IPS DF 4.7 (cell line): Measurements from ENCODE around the gene HABP4.
"Not testable (repeated sequence)": the region's sequence is repeated elsewhere in the genome, so short reads cannot be mapped to it uniquely, and the experiment has no call there.

Source experiments
- DNase-seq: peaks from one replicate; pipeline ENCODE4 v3.0.0-alpha.2; 2013; ENCODE audit warnings: low spot score; ENCODE audit errors: extremely low read depth

HABP4 gene

GRCh38 chr9:96497117-96497399 lies 47.1 kb downstream of the HABP4 start:
- no peak for DNase-seq

GRCh38 chr9:96498796-96499195 lies 48.8 kb downstream of the HABP4 start:
- DNase-seq: no peak

DNA sequence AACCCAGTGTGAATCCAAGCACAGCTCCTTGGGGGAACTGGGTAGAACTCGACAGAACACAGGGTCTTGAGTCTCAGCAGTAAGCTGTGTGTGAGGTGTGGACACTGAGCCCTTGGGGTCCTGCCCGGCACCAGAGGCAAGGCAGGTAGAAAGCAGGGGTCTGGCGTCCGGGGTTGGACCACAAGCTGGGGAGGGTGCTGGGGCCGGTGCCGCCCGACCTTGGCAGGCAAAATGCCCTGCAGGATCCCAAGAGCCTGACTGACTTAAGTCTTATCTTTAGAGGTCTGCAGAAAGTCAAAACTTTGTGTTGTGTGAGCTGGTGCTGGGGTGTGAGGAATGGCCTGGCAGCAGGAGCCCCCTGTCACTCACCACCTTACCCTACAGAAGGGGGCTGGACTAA lies 49.3 kb downstream of the HABP4 start:
- no peak for DNase-seq

DNA sequence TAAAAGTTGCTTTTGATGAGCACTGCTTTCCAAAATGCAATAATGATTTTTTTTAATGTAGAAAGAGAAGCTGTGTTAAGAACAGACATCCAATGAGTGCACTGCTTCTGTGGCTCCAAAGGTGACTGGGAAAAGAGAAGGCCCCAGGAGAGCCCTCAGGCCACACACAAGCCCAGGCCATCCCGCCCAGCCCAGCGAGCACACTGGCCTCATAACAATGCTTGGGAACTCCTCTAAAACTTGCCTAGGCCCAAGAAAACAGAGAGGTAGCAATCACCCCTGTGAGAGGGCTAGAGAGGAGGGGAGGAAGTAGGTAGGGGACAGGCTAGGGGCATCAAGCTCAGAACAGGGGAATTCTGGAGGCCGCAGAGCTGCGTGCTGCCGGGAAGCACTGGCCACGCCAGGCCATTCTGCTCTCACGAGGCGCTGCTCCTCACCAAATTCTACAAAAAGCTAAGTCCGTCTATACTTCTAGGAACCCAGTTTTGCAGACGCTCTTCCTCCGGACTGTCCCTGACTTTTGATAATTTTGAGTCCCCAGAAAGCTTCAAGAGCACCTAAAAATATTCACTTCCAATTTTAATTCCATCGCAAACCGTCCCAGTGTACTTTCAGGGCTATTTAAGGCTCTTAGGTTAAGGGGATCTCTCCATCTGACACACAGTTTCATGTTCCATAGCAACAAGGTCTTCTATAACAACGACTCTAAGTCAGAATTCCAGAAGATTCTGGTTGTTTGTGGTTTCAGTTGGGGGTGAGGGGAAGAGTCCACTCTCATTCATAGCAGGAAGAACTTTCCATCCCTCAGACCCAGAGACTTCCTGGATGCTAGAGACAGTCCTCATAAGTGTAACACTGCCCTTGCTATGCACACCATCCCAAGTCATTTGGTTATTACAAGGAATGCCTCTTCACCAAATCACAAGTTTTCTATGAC lies 51.0 kb downstream of the HABP4 start:
- no peak for DNase-seq

- DNase-seq: no peak
These were observed 51.9 kb downstream of the HABP4 start for GRCh38 chr9:96501633-96502538.

DNA sequence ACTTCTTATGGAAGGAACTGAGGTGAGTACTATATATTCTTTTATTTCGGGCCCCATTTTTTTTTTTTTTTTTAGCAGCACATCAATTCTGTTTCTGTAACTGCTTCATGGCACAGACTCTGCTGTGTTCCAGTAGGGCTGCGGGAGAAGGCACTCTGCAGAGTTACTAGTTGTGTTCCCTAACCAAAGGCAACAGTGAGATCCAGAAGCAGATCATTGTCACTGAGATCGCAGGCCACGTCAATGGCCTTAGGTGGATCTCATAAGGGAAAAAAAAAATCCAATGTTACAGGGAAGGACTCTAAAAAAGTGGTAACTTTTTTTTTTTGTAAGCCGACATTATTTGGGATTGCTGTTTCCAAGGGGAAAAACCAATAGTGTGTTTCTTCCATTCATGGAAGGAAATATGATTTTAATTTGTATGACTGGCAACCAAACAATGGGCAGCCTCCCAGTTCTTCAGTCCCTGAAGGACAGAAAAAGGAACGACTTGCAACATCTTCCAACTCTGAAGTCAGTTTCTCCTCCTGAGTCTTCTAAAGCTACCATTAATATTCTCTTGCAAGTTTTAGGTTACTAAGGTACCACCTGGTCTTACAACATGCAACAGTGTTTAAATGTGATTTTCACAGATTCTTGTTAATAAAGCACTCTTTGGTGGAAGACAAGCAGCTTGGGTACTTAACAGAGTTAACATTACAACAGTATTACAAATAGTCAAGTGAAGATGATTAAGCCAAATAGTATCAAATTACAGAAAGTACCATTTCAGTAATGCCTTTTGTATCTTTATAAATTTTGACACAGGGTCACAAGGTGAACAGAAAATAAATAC lies 52.8 kb downstream of the HABP4 start:
- no peak for DNase-seq

GRCh38 chr9:96503374-96503748 lies 53.4 kb downstream of the HABP4 start:
- DNase-seq: not testable (repeated sequence)

DNA sequence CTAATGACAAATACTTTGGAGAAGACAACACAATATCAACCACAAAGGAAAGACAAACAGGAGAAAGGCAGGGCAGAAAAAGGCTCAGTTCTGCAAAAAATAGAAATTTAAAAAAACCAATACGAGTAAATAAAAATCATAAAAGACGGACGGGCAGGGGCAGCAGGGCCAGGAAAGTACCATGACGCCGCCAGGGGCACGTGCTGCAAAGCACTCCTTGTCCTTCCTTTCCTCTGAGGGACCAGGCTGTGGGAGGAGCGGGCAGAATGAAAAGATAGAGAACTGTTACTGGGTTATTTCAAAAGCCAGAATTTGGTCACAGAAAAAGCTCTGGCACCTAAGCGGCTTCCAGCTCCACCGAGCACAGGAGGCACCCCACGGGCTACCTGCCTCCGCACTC lies 53.9 kb downstream of the HABP4 start:
- no peak for DNase-seq

GRCh38 chr9:96505316-96505991 lies 55.5 kb downstream of the HABP4 start:
- no peak for DNase-seq

GRCh38 chr9:96508227-96508940 lies 58.4 kb downstream of the HABP4 start:
- DNase-seq: no peak

GRCh38 chr9:96509026-96509425 lies 59.1 kb downstream of the HABP4 start:
- no peak for DNase-seq

DNA sequence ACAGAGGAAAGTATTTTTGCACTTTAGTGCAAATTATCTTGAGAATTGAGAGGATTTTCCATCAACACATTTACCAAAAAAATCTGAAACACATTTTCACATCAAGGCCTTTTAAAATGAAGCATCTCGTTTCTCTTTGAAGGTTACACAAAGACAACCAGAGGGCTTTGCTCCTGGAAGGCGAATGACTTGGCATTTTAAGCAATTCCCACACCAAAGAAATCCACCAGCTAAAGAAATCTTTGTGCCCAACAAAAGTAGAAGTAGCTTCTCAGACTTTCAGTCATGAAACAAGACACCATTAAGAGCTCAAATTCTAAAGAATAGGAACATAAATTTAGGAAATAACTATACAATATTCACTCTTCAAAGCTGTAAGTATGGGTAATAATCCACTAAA lies 59.9 kb downstream of the HABP4 start:
- DNase-seq: no peak

DNA sequence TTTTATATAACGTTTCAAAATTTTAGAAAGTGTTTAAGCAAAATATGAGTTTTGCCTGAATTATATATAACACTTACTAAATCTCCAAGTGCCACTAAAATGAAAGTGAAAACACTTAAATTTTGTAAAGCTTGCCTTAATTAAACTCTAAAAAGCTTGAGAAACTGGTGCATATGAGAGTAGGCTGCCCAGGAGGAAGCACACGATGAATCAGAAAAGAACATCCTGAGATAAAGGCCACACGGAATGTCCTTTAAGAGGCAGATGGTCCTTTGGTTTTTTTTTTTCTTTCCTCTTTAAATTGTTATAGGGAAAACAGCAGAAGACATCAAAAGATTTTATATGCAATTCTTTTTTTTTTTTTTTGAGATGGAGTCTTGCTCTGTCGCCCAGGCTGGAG lies 60.3 kb downstream of the HABP4 start:
- no peak for DNase-seq

GRCh38 chr9:96512240-96512639 lies 62.3 kb downstream of the HABP4 start:
- no peak for DNase-seq

- no peak for DNase-seq
These were observed 63.7 kb downstream of the HABP4 start for GRCh38 chr9:96513622-96514021.

- no peak for DNase-seq
These were observed 64.3 kb downstream of the HABP4 start for GRCh38 chr9:96514108-96514799.

GRCh38 chr9:96514800-96515158 lies 64.8 kb downstream of the HABP4 start:
- DNase-seq: no peak

DNA sequence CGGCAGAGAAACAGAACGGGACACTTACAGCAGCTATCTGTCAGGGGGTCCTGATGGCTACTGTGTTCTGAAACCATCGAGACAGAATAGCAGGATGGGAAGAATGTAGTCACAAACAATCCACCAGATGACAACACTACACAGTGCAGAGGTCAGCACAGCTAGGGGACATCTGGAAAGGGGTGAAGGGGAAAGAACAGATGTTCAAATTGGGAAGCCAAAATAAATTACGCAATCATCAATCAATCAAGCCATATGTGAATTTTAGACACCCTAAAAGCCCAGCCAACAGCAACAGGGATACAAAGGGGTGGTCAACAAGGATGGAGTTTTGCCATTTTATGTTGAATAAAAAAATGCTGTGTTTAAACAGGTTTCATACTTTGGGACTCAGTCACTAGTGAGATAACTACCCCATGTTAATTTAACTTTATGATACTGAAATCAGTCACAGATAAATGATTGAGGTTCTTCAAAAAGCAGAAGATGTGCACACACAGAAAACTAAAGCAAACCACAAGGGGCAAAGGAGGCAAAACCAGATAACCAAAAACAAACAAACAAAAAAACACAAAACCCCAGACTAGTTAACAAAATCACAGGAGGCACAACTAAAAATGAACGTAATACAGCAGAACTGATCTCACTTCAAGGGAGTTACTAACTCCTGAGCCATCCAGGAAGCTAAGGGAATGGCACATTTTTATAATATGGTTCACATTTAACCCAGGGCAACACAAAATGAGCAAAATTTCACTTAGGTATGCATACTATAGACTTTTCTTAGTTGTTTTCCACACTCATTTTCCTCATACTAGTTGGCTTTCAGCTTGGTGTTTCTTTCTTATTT lies 65.9 kb downstream of the HABP4 start:
- DNase-seq: no peak

- DNase-seq: no peak
These were observed 69.1 kb downstream of the HABP4 start for GRCh38 chr9:96519095-96519494.
